ENCODE measurements around the gene UST.

UST gene

DNA sequence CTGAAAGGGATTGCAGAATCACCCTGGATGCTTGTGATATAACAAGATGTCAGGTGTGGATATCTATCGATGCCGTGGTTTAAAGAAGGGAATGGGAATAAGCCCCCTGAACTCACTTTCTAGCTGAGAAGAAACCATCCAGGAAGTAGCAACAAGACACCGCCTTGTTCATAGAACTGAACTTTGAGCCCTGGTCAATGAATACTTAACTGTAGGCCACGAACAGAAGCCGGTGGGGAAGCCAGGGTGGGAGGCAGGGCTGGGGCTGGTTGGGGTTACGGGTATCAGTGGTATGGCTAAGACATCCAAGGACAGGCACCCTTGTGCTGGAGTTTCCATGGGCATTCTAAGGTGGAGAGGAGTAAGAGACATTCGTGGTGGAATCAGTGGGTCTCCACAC, 61.0 kb downstream of the UST start:
- Histone ChIP-seq H3K4me3 (ENCODE audit: low read length in 2 of 2) (no peak overlapping the region), H3K79me1 (ENCODE audit: low read depth, low read length) (peaks cover 5% of the 10 kb centered on the region), H3K27me3 (ENCODE audit: control insufficient read depth in 3 of 3, insufficient read depth in 3 of 3, low read depth in 1 of 3, low read length in 3 of 3) (no peaks in the 10 kb centered on the region), H2BK15ac (ENCODE audit: low read length) (no peak overlapping the region), H3K27ac (replicated peaks; ENCODE audit: low read length) (no peak overlapping the region), H4K8ac (ENCODE audit: low read depth, low read length) (no peak overlapping the region), H2AK5ac (ENCODE audit: low read depth, low read length) (no peak overlapping the region), H2BK5ac (ENCODE audit: low read length) (no peak overlapping the region), H3K9ac (ENCODE audit: low read depth, low read length, poor library complexity) (no peak overlapping the region), H4K91ac (ENCODE audit: low read depth, low read length, poor library complexity) (no peak overlapping the region), H2AFZ (ENCODE audit: low read length) (no peak overlapping the region), H3K14ac (ENCODE audit: low read length) (no peak overlapping the region), H3K23ac (ENCODE audit: low read depth, low read length, poor library complexity) (no peak overlapping the region), H3K4me1 (ENCODE audit: control insufficient read depth in 2 of 2, insufficient read depth in 1 of 2, low read depth in 1 of 2, low read length in 2 of 2) (peaks cover 0 to 5% of the 10 kb centered on the region in 2 donors), H3K9me3 (replicated peaks in 1 of 2; ENCODE audit: control insufficient read depth in 2 of 2, insufficient read depth in 1 of 2, low read depth in 1 of 2, low read length in 2 of 2) (peaks cover 0 to 3% of the 10 kb centered on the region in 2 donors), H2BK12ac (ENCODE audit: low read length) (no peak overlapping the region), H3K4ac (ENCODE audit: low read length) (no peak overlapping the region), H3K4me2 (ENCODE audit: insufficient read depth, low read length, poor library complexity, severe bottlenecking) (no peak overlapping the region), H3K36me3 (replicated peaks in 1 of 2; ENCODE audit: control insufficient read depth in 2 of 2, insufficient read depth in 2 of 2, low read length in 2 of 2) (no peaks in the 10 kb centered on the region), H3K18ac (ENCODE audit: low read length) (no peak overlapping the region), H2BK120ac (ENCODE audit: low read depth, low read length) (no peak overlapping the region)
- no peak for DNase-seq (ENCODE audit: low spot score)
- no CpG with 5 or more reads among the region's 7 CpGs for WGBS, 2 donors (ENCODE audit: extremely low coverage in 2 of 2, insufficient read length in 2 of 2, insufficient replicate concordance in 1 of 2)

DNA sequence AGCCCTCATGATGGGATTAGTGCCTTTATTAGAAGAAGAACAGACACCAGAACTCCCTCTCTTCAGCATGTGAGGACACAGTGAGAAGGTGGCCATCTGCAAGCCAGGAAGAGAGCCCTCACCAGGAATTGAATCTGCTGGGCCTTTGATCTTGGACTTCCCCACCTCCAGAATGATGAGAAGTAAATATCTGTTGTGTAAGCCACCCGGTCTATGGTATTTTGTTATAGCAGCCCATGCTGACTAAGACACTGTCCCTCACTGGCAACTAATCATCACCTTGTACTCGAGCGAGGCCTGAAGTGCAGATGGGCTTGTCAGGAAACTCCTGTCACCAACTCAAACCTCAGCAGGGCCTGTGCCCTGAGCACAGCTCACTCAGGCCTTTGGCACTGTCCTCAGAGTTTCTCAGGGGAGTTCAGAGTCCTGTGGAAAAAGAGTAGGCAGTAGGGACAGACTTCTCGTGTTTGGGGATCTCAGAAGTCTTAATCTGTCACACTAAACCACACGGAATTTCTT, 62.0 kb downstream of the UST start:
- no peaks in the 10 kb centered on the region for H3K36me3 ChIP-seq (replicated peaks in 1 of 2; ENCODE audit: control insufficient read depth in 2 of 2, insufficient read depth in 2 of 2, low read length in 2 of 2)
- WGBS, 2 donors (ENCODE audit: extremely low coverage in 2 of 2, insufficient read length in 2 of 2, insufficient replicate concordance in 1 of 2), result no CpG with 5 or more reads among the region's 5 CpGs
- H3K9ac ChIP-seq (ENCODE audit: low read depth, low read length, poor library complexity), result no peak overlapping the region
- no peak for DNase-seq (ENCODE audit: low spot score)
- H3K14ac ChIP-seq (ENCODE audit: low read length), result no peak overlapping the region
- no peak overlapping the region for H2BK120ac ChIP-seq (ENCODE audit: low read depth, low read length)
- H3K9me3 ChIP-seq (replicated peaks in 1 of 2; ENCODE audit: control insufficient read depth in 2 of 2, insufficient read depth in 1 of 2, low read depth in 1 of 2, low read length in 2 of 2), result peaks cover 0 to 3% of the 10 kb centered on the region in 2 donors
- H2AK5ac ChIP-seq (ENCODE audit: low read depth, low read length), result no peak overlapping the region
- no peak overlapping the region for H2BK5ac ChIP-seq (ENCODE audit: low read length)
- no peak overlapping the region for H3K27ac ChIP-seq (replicated peaks; ENCODE audit: low read length)
- no peaks in the 10 kb centered on the region for H3K27me3 ChIP-seq (ENCODE audit: control insufficient read depth in 3 of 3, insufficient read depth in 3 of 3, low read depth in 1 of 3, low read length in 3 of 3)
- no peak overlapping the region for H3K18ac ChIP-seq (ENCODE audit: low read length)
- H2BK15ac ChIP-seq (ENCODE audit: low read length), result no peak overlapping the region
- H3K79me1 ChIP-seq (ENCODE audit: low read depth, low read length), result peaks cover 5% of the 10 kb centered on the region
- H3K4ac ChIP-seq (ENCODE audit: low read length), result no peak overlapping the region
- no peak overlapping the region for H3K4me2 ChIP-seq (ENCODE audit: insufficient read depth, low read length, poor library complexity, severe bottlenecking)
- no peak overlapping the region for H2AFZ ChIP-seq (ENCODE audit: low read length)
- H4K8ac ChIP-seq (ENCODE audit: low read depth, low read length), result no peak overlapping the region
- H2BK12ac ChIP-seq (ENCODE audit: low read length), result no peak overlapping the region
- no peak overlapping the region for H3K23ac ChIP-seq (ENCODE audit: low read depth, low read length, poor library complexity)
- peaks cover 0 to 5% of the 10 kb centered on the region in 2 donors for H3K4me1 ChIP-seq (ENCODE audit: control insufficient read depth in 2 of 2, insufficient read depth in 1 of 2, low read depth in 1 of 2, low read length in 2 of 2)
- no peak overlapping the region for H4K91ac ChIP-seq (ENCODE audit: low read depth, low read length, poor library complexity)
- H3K4me3 ChIP-seq (ENCODE audit: low read length in 2 of 2), result no peak overlapping the region

DNA sequence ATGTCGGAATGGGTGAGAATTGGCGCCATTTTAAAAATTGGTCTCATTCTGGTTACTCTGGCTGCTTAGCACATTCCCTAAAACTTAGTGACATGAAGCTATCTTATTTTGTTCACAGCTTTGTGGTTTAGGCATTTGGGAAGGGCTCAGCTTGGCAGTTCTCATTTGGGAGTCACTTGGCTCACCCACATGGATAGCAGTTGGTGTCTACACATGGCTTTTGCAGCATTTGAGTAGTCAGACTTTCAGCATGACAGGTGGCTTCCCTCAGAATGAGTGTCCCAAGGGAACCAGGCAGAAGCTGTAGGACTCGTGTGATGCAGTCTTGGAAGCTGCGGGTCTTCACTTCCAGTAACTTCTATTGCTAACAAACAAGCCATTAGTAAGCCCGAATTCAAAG, 64.6 kb downstream of the UST start:
- Histone ChIP-seq H3K4me2 (ENCODE audit: insufficient read depth, low read length, poor library complexity, severe bottlenecking) (no peak overlapping the region), H2BK5ac (ENCODE audit: low read length) (no peak overlapping the region), H3K27me3 (ENCODE audit: control insufficient read depth in 3 of 3, insufficient read depth in 3 of 3, low read depth in 1 of 3, low read length in 3 of 3) (no peaks in the 10 kb centered on the region), H3K23ac (ENCODE audit: low read depth, low read length, poor library complexity) (no peak overlapping the region), H3K9me3 (replicated peaks in 1 of 2; ENCODE audit: control insufficient read depth in 2 of 2, insufficient read depth in 1 of 2, low read depth in 1 of 2, low read length in 2 of 2) (peaks cover 5 to 15% of the 10 kb centered on the region in 2 donors), H3K18ac (ENCODE audit: low read length) (no peak overlapping the region), H4K8ac (ENCODE audit: low read depth, low read length) (no peak overlapping the region), H2BK120ac (ENCODE audit: low read depth, low read length) (no peak overlapping the region), H3K36me3 (replicated peaks in 1 of 2; ENCODE audit: control insufficient read depth in 2 of 2, insufficient read depth in 2 of 2, low read length in 2 of 2) (no peaks in the 10 kb centered on the region), H2BK15ac (ENCODE audit: low read length) (no peak overlapping the region), H3K79me1 (ENCODE audit: low read depth, low read length) (peaks cover 5% of the 10 kb centered on the region), H3K4me3 (ENCODE audit: low read length in 2 of 2) (no peak overlapping the region), H2AFZ (ENCODE audit: low read length) (no peak overlapping the region), H4K91ac (ENCODE audit: low read depth, low read length, poor library complexity) (no peak overlapping the region), H3K4ac (ENCODE audit: low read length) (no peak overlapping the region), H3K4me1 (ENCODE audit: control insufficient read depth in 2 of 2, insufficient read depth in 1 of 2, low read depth in 1 of 2, low read length in 2 of 2) (peaks cover 0 to 5% of the 10 kb centered on the region in 2 donors), H2AK5ac (ENCODE audit: low read depth, low read length) (no peak overlapping the region), H3K14ac (ENCODE audit: low read length) (no peak overlapping the region), H2BK12ac (ENCODE audit: low read length) (no peak overlapping the region), H3K9ac (ENCODE audit: low read depth, low read length, poor library complexity) (no peak overlapping the region), H3K27ac (replicated peaks; ENCODE audit: low read length) (no peak overlapping the region)
- no peak for DNase-seq (ENCODE audit: low spot score)
- WGBS, 2 donors (ENCODE audit: extremely low coverage in 2 of 2, insufficient read length in 2 of 2, insufficient replicate concordance in 1 of 2), result no CpG with 5 or more reads among the region's 5 CpGs

DNA sequence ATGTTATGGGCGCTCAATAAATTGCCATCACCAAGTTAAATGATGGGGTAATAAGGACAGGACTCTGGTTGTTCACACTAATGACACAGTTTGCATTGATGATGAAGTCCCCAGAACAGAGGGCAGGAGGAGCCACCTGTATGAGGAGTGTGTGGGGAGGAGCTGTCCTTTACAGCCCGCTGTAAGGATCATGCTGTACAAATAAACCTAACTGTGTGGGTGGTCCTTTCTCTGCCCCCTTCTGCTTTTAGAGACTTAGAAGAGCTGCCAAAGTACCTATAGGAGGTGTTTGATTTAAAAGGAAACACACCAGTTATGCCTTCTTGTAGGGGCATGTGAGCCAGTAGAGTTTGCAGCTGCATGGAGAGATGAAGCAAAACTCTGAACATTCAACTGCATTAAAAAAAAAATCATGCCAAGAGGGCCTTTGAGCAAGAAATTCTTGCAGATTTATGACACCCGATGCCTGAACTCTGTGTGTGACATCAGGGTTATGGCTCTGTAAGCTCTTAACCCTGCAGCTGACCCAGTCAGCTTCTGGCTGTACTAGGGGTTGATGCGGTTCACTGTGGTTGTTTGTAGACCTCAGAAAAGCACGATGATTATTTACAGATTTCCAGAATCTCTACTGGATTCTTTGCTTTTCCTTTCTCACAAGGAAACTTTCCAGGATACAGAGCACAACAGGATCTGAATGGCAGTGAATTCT, 67.4 kb downstream of the UST start:
- peaks cover 8% of the 10 kb centered on the region in 2 donors for H3K4me1 ChIP-seq (ENCODE audit: control insufficient read depth in 2 of 2, insufficient read depth in 1 of 2, low read depth in 1 of 2, low read length in 2 of 2)
- H2BK120ac ChIP-seq (ENCODE audit: low read depth, low read length), result no peak overlapping the region
- peaks cover 2% of the 10 kb centered on the region for H3K79me1 ChIP-seq (ENCODE audit: low read depth, low read length)
- no peak overlapping the region for H3K9ac ChIP-seq (ENCODE audit: low read depth, low read length, poor library complexity)
- H4K91ac ChIP-seq (ENCODE audit: low read depth, low read length, poor library complexity), result no peak overlapping the region
- H2AK5ac ChIP-seq (ENCODE audit: low read depth, low read length), result no peak overlapping the region
- H3K4me2 ChIP-seq (ENCODE audit: insufficient read depth, low read length, poor library complexity, severe bottlenecking), result no peak overlapping the region
- no peak overlapping the region for H3K27ac ChIP-seq (replicated peaks; ENCODE audit: low read length)
- H3K27me3 ChIP-seq (ENCODE audit: control insufficient read depth in 3 of 3, insufficient read depth in 3 of 3, low read depth in 1 of 3, low read length in 3 of 3), result no peaks in the 10 kb centered on the region
- H2BK15ac ChIP-seq (ENCODE audit: low read length), result no peak overlapping the region
- no peak overlapping the region for H2BK5ac ChIP-seq (ENCODE audit: low read length)
- WGBS, 2 donors (ENCODE audit: extremely low coverage in 2 of 2, insufficient read length in 2 of 2, insufficient replicate concordance in 1 of 2), result no CpG with 5 or more reads among the region's 5 CpGs
- H3K36me3 ChIP-seq (replicated peaks in 1 of 2; ENCODE audit: control insufficient read depth in 2 of 2, insufficient read depth in 2 of 2, low read length in 2 of 2), result no peaks in the 10 kb centered on the region
- H3K4me3 ChIP-seq (ENCODE audit: low read length in 2 of 2), result no peak overlapping the region
- H3K4ac ChIP-seq (ENCODE audit: low read length), result no peak overlapping the region
- no peak overlapping the region for H2BK12ac ChIP-seq (ENCODE audit: low read length)
- DNase-seq (ENCODE audit: low spot score), result no peak
- H3K18ac ChIP-seq (ENCODE audit: low read length), result no peak overlapping the region
- H3K14ac ChIP-seq (ENCODE audit: low read length), result no peak overlapping the region
- H4K8ac ChIP-seq (ENCODE audit: low read depth, low read length), result no peak overlapping the region
- H2AFZ ChIP-seq (ENCODE audit: low read length), result no peak overlapping the region
- no peak overlapping the region for H3K23ac ChIP-seq (ENCODE audit: low read depth, low read length, poor library complexity)
- H3K9me3 ChIP-seq (replicated peaks in 1 of 2; ENCODE audit: control insufficient read depth in 2 of 2, insufficient read depth in 1 of 2, low read depth in 1 of 2, low read length in 2 of 2), result peaks cover 5 to 15% of the 10 kb centered on the region in 2 donors
